Astrocyte (in vitro differentiated cells and primary cell): ENCODE results near the gene TEX13D. TPM values are rescaled to one million over a fixed set of nuclear protein-coding genes. Genes with fewer than 3 reads are reported as not detected.
A peak's percentile ranks its signal among the peaks of the same experiment; 100 is the strongest.

Source experiments
- DNase-seq: peaks from one replicate; pipeline ENCODE4 v3.0.0-alpha.2; 2010; ENCODE audit warnings: low read depth
- FAIRE-seq: peaks from 2 replicates; lab custom pipeline; 2011; peaks lifted over from hg19 to GRCh38; lab: Jason Lieb, UNC
- H2AFZ ChIP-seq: 2 replicates; pipeline ENCODE4 v1.6.0; 2012; ENCODE audit warnings: low read depth, low read length, inconsistent platforms
- H3K27ac ChIP-seq: 2 replicates; pipeline ENCODE4 v1.5.1; 2011; ENCODE audit warnings: low read depth, low read length, inconsistent platforms
- H3K27me3 ChIP-seq: 2 replicates; pipeline ENCODE4 v1.6.0; 2011; ENCODE audit warnings: low read length, inconsistent platforms; ENCODE audit not compliant: insufficient read depth
- H3K36me3 ChIP-seq: 2 replicates; pipeline ENCODE4 v1.5.1; 2011; ENCODE audit warnings: low read length, inconsistent platforms; ENCODE audit not compliant: insufficient read depth
- H3K4me1 ChIP-seq: 2 replicates; pipeline ENCODE4 v1.5.1; 2011; ENCODE audit warnings: low read length, inconsistent platforms; ENCODE audit not compliant: insufficient read depth
- H3K4me2 ChIP-seq: 2 replicates; pipeline ENCODE4 v1.6.0; 2012; ENCODE audit warnings: low read length, inconsistent platforms
- H3K4me3 ChIP-seq: 2 replicates; pipeline ENCODE4 v1.5.1; 2011; ENCODE audit warnings: low read depth, mild to moderate bottlenecking, low read length, inconsistent platforms; ENCODE audit not compliant: insufficient read depth
- H3K79me2 ChIP-seq: 2 replicates; pipeline ENCODE4 v1.6.0; 2012; ENCODE audit warnings: mild to moderate bottlenecking, low read length, inconsistent platforms; ENCODE audit not compliant: insufficient read depth
- H3K9ac ChIP-seq: 2 replicates; pipeline ENCODE4 v1.6.0; 2012; ENCODE audit warnings: mild to moderate bottlenecking, low read length, inconsistent platforms
- H3K9me3 ChIP-seq: 2 replicates; pipeline ENCODE4 v1.5.1; 2012; ENCODE audit warnings: low read depth, mild to moderate bottlenecking, low read length, inconsistent platforms; ENCODE audit not compliant: insufficient read depth
- H4K20me1 ChIP-seq: 2 replicates; pipeline ENCODE4 v1.6.0; 2012; ENCODE audit warnings: low read length, inconsistent platforms; ENCODE audit not compliant: insufficient read depth
- H3K27ac Mint-ChIP-seq: one replicate; pipeline ENCODE4 v1.8.0; 2021; ENCODE audit warnings: mild to moderate bottlenecking, mixed read lengths; ENCODE audit not compliant: unreplicated experiment
- H3K27me3 Mint-ChIP-seq: one replicate; pipeline ENCODE4 v1.8.0; 2021; ENCODE audit warnings: low read depth, mixed read lengths; ENCODE audit not compliant: unreplicated experiment
- H3K36me3 Mint-ChIP-seq: one replicate; pipeline ENCODE4 v1.8.0; 2021; ENCODE audit warnings: low read depth, mixed read lengths; ENCODE audit not compliant: unreplicated experiment
- H3K4me1 Mint-ChIP-seq: one replicate; pipeline ENCODE4 v1.8.0; 2021; ENCODE audit warnings: low read depth, mixed read lengths; ENCODE audit not compliant: unreplicated experiment
- H3K4me3 Mint-ChIP-seq: one replicate; pipeline ENCODE4 v1.8.0; 2021; ENCODE audit warnings: mild to moderate bottlenecking, moderate library complexity, mixed read lengths; ENCODE audit not compliant: unreplicated experiment
- H3K9me3 Mint-ChIP-seq: one replicate; pipeline ENCODE4 v1.8.0; 2021; ENCODE audit warnings: mild to moderate bottlenecking, mixed read lengths; ENCODE audit not compliant: unreplicated experiment
- EZH2 ChIP-seq: IDR thresholded peaks from 2 replicates; pipeline ENCODE4 v1.6.1; 2012; ENCODE audit warnings: mild to moderate bottlenecking, low read length, inconsistent platforms; ENCODE audit not compliant: insufficient read depth
- total RNA-seq: library from RNA; stranded (reverse); gene quantifications from 2 replicates; pipeline ENCODE4 v1.2.1, GENCODE V29; 2021
- TF ChIP-seq, protein P1 (sequence below): IDR thresholded peaks from 2 replicates; pipeline ENCODE4 v1.5.1; 2011; ENCODE audit warnings: low read depth, mild to moderate bottlenecking, inconsistent platforms, low read length, moderate library complexity; ENCODE audit not compliant: insufficient read depth

TEX13D gene
- total RNA-seq, 1 donor from 2014 or later, result not detected

DNA sequence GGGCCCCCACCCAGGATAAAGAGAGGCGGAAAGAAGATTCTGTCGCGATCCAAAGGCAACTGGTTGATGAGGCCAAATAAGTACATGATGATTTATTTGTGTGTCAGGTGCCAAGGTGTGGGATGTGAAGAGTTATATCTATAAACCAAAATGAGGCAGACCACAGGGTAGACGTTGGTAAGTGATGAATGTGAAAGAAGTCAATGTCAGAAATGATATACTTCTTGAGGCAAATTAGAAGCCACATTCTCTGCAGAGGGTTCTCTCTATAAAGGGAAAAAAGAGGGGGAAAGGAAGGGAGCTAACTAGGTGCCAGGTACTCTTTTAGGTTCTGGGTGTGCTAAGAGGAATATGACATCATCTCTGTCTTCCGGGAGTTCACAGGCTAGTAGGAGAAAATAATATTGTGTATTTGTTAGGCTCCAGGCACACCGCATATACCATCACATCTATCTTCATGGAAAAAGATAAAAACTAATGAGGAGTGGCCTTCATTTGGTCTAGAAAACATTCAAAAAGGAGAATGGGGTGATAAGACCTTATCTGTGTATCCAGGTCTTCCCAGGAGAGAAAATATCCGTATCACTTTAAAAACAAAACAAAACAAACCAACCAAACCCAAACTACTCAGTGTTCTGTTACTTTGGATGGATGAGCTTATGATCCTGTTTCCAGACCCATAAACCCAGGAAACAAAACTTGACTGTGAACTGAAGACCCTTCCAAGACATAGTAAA, 9.1 kb downstream of the TEX13D start:
- no peak overlapping the region for H3K27ac ChIP-seq
- FAIRE-seq (no peak), DNase-seq (no peak)
- no peaks in the 10 kb centered on the region for H3K27me3 ChIP-seq
- no peaks in the 10 kb centered on the region for H3K36me3 ChIP-seq
- H4K20me1 ChIP-seq, result no peaks in the 10 kb centered on the region
- H3K4me3 Mint-ChIP-seq, result no peak overlapping the region
- H3K9me3 ChIP-seq, result no peaks in the 10 kb centered on the region
- no peaks in the 10 kb centered on the region for H3K4me1 Mint-ChIP-seq
- TF ChIP-seq, protein P1, sequence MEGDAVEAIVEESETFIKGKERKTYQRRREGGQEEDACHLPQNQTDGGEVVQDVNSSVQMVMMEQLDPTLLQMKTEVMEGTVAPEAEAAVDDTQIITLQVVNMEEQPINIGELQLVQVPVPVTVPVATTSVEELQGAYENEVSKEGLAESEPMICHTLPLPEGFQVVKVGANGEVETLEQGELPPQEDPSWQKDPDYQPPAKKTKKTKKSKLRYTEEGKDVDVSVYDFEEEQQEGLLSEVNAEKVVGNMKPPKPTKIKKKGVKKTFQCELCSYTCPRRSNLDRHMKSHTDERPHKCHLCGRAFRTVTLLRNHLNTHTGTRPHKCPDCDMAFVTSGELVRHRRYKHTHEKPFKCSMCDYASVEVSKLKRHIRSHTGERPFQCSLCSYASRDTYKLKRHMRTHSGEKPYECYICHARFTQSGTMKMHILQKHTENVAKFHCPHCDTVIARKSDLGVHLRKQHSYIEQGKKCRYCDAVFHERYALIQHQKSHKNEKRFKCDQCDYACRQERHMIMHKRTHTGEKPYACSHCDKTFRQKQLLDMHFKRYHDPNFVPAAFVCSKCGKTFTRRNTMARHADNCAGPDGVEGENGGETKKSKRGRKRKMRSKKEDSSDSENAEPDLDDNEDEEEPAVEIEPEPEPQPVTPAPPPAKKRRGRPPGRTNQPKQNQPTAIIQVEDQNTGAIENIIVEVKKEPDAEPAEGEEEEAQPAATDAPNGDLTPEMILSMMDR, result no peak
- TF ChIP-seq EZH2, result no peak
- no peak overlapping the region for H2AFZ ChIP-seq
- no peak overlapping the region for H3K27ac Mint-ChIP-seq
- no peaks in the 10 kb centered on the region for H3K36me3 Mint-ChIP-seq
- H3K79me2 ChIP-seq, result no peaks in the 10 kb centered on the region
- no peak overlapping the region for H3K4me2 ChIP-seq
- H3K9me3 Mint-ChIP-seq, result no peaks in the 10 kb centered on the region
- H3K4me3 ChIP-seq, result no peak overlapping the region
- no peak overlapping the region for H3K9ac ChIP-seq
- H3K4me1 ChIP-seq, result no peaks in the 10 kb centered on the region
- peaks cover 1% of the 10 kb centered on the region for H3K27me3 Mint-ChIP-seq

DNA sequence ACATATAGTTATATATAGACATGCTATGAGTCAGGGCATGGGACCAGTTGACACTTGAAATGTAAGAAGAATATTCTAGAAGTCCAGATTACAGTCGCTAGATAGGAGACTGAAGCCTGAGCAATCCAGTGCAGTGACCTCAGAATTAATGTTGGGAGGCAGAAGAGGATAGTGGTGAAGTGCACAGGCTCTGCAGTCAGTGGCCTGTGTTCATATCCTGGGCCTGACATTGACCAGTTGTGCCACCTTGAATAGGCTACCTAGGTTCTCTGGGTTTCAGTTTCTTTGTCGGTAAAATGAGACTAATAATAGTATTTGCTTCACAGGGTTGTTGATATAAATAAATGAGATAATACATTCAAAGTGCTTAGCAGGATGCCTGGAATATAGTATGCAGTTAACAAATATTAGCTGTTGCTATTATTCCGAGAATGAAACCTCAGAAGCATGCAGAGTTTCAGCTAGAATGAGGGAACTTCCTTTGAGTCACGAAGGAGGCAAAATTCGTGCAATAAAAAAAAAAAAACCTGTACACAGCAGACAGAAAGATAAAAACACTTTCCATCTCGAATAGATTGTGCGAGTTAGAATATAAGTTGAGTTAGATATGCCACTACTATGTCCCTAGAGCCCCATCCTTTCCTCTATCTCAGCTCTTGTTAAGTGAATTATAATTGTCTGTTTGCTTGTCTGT, 9.9 kb downstream of the TEX13D start:
- H3K4me1 Mint-ChIP-seq, result no peaks in the 10 kb centered on the region
- no peak for DNase-seq
- H2AFZ ChIP-seq, result no peak overlapping the region
- H3K9me3 ChIP-seq, result no peaks in the 10 kb centered on the region
- no peak for TF ChIP-seq EZH2
- TF ChIP-seq, protein P1, result no peak
- no peak overlapping the region for H3K4me3 ChIP-seq
- H4K20me1 ChIP-seq, result no peaks in the 10 kb centered on the region
- H3K36me3 Mint-ChIP-seq, result no peaks in the 10 kb centered on the region
- no peaks in the 10 kb centered on the region for H3K36me3 ChIP-seq
- H3K27me3 ChIP-seq, result no peaks in the 10 kb centered on the region
- H3K4me1 ChIP-seq, result no peaks in the 10 kb centered on the region
- no peak overlapping the region for H3K4me3 Mint-ChIP-seq
- H3K9me3 Mint-ChIP-seq, result no peaks in the 10 kb centered on the region
- peaks cover 1% of the 10 kb centered on the region for H3K27me3 Mint-ChIP-seq
- no peak overlapping the region for H3K9ac ChIP-seq
- no peak overlapping the region for H3K27ac ChIP-seq
- no peaks in the 10 kb centered on the region for H3K79me2 ChIP-seq
- H3K4me2 ChIP-seq, result no peak overlapping the region
- no peak overlapping the region for H3K27ac Mint-ChIP-seq
- FAIRE-seq, result no peak

DNA sequence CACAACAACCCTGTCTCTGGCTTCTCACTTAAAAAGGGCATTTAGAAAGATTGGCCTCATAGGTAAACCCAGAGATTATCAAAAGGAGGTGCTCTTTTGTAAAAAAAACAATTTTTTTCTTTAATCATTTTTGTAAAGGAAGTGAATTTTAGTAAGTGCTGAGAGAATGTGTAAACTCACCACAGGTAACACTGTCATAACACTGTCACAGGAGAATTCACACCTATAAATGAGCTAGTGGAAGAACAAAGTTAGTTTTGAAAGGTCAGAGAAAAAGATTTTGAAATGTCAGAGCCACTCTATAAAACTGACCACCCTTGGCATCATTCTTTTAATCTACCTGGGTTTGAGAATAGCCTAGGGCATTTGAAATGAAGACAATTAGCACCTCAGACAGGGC, 10.6 kb downstream of the TEX13D start:
- no peaks in the 10 kb centered on the region for H3K9me3 Mint-ChIP-seq
- H3K4me1 Mint-ChIP-seq, result no peaks in the 10 kb centered on the region
- Histone ChIP-seq H3K27me3 (no peaks in the 10 kb centered on the region), H3K4me3 (no peak overlapping the region), H3K9ac (no peak overlapping the region), H3K27ac (no peak overlapping the region), H3K4me1 (no peaks in the 10 kb centered on the region), H3K4me2 (no peak overlapping the region), H3K9me3 (no peaks in the 10 kb centered on the region), H4K20me1 (no peaks in the 10 kb centered on the region), H3K79me2 (no peaks in the 10 kb centered on the region), H2AFZ (no peak overlapping the region), H3K36me3 (no peaks in the 10 kb centered on the region)
- no peak for TF ChIP-seq EZH2
- peaks cover 1% of the 10 kb centered on the region for H3K27me3 Mint-ChIP-seq
- H3K4me3 Mint-ChIP-seq, result no peak overlapping the region
- DNase-seq (no peak), FAIRE-seq (peak; percentile 73)
- no peaks in the 10 kb centered on the region for H3K36me3 Mint-ChIP-seq
- H3K27ac Mint-ChIP-seq, result no peak overlapping the region
